Thyroid gland (tissue), 4 donors: Measurements from ENCODE around the gene LONRF3.

Source experiments
- POLR2A ChIP-seq, 2 donors: fragments of 450-650 bp; IDR thresholded peaks; one replicate each; pipeline ENCODE4 v1.6.1; 2017; ENCODE audit warnings: antibody characterized with exemption in 2 of 2, mild to moderate bottlenecking in 2 of 2, moderate library complexity in 1 of 2
- TF ChIP-seq, protein P1 (sequence below), 6 experiments: fragments of 200-600 bp in 3 of 6; fragments of 450-650 bp in 3 of 6; sonication (generic) in 3 of 6; IDR thresholded peaks; one replicate each; pipeline ENCODE4 v1.5.1; 2016 to 2019; ENCODE audit warnings: antibody characterized with exemption in 6 of 6, mild to moderate bottlenecking in 2 of 6, inconsistent platforms in 1 of 6, moderate library complexity in 1 of 6

DNA sequence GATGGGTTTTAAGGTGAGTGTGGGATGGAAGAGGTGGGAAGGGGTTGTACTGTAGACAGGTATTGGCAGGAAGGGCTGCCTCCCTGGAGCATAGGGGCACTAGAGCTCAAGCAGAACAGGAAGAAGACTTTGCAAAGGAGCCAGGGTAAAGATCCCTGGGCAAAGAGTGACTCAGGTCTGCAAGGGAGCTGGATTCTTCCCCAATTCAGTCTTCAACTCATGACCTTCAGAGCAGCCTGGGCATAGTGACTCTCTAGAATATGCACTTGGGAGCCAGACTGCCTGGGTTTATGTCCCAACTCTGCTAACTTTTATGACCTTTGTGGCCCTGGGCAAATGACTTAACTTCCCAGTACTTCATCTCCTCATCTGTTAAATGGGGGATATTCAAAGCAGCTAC, 4.0 kb downstream of the LONRF3 start:
- TF ChIP-seq POLR2A (IDR thresholded peaks at IDR 0.05), result no peak
- TF ChIP-seq, protein P1, sequence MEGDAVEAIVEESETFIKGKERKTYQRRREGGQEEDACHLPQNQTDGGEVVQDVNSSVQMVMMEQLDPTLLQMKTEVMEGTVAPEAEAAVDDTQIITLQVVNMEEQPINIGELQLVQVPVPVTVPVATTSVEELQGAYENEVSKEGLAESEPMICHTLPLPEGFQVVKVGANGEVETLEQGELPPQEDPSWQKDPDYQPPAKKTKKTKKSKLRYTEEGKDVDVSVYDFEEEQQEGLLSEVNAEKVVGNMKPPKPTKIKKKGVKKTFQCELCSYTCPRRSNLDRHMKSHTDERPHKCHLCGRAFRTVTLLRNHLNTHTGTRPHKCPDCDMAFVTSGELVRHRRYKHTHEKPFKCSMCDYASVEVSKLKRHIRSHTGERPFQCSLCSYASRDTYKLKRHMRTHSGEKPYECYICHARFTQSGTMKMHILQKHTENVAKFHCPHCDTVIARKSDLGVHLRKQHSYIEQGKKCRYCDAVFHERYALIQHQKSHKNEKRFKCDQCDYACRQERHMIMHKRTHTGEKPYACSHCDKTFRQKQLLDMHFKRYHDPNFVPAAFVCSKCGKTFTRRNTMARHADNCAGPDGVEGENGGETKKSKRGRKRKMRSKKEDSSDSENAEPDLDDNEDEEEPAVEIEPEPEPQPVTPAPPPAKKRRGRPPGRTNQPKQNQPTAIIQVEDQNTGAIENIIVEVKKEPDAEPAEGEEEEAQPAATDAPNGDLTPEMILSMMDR (IDR thresholded peaks at IDR 0.05), result no peak
